ENCODE results near the gene DARS1.

GRCh38 chr2:135936524-135936923, 48.9 kb downstream of the DARS1 start:
- TF ChIP-seq POLR2A (IDR thresholded peaks at IDR 0.05), result no peak
- TF ChIP-seq, protein P1, sequence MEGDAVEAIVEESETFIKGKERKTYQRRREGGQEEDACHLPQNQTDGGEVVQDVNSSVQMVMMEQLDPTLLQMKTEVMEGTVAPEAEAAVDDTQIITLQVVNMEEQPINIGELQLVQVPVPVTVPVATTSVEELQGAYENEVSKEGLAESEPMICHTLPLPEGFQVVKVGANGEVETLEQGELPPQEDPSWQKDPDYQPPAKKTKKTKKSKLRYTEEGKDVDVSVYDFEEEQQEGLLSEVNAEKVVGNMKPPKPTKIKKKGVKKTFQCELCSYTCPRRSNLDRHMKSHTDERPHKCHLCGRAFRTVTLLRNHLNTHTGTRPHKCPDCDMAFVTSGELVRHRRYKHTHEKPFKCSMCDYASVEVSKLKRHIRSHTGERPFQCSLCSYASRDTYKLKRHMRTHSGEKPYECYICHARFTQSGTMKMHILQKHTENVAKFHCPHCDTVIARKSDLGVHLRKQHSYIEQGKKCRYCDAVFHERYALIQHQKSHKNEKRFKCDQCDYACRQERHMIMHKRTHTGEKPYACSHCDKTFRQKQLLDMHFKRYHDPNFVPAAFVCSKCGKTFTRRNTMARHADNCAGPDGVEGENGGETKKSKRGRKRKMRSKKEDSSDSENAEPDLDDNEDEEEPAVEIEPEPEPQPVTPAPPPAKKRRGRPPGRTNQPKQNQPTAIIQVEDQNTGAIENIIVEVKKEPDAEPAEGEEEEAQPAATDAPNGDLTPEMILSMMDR (IDR thresholded peaks at IDR 0.05), result no peak

Measured in tibial nerve (tissue), 3 donors.